Measurements from ENCODE around the gene MROH9. TPM values are rescaled to one million over a fixed set of nuclear protein-coding genes. Genes with fewer than 3 reads are reported as not detected.

The MROH9 gene
- polyA plus RNA-seq, 1 of the 3 experiments (the other 2 are of a cell fraction): 0.26 TPM

DNA sequence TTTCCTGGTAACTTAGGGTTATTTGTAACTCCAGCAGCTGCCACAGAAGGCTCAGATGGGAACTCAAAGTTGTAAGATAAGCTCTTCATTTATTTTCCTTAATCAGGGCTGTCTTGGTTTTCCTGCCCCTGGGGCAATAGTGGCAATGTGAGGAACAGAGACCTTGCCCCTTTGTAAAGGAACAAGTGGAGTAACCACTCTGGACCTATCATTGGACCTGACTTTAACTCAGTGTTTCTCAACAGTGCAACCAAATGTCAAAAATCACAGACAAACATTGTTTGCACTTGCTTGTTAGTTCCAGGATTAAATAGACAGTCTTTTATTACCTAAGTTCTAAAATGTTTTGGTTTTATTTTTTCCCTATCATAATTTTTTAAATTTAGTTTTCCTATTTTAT, 152.6 kb downstream of the MROH9 start:
- no peak overlapping the region for H3K27ac ChIP-seq (ENCODE audit: low read depth in 2 of 2, low read length in 1 of 2)
- no peaks in the 10 kb centered on the region for H3F3A ChIP-seq (replicated peaks; ENCODE audit: insufficient read depth)
- H3K4me2 ChIP-seq: no peak overlapping the region
- no peak overlapping the region for H2AFZ ChIP-seq (ENCODE audit: low read depth)
- H3K27me3 ChIP-seq (ENCODE audit: insufficient read depth): peaks cover 7% of the 10 kb centered on the region; the same call in 1 of the 2 replicates
- no peaks in the 10 kb centered on the region for H3K9me3 ChIP-seq
- TF ChIP-seq, protein P1, sequence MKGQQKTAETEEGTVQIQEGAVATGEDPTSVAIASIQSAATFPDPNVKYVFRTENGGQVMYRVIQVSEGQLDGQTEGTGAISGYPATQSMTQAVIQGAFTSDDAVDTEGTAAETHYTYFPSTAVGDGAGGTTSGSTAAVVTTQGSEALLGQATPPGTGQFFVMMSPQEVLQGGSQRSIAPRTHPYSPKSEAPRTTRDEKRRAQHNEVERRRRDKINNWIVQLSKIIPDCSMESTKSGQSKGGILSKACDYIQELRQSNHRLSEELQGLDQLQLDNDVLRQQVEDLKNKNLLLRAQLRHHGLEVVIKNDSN (IDR thresholded peaks at IDR 0.05; ENCODE audit: borderline replicate concordance, low read depth): no peak
- no peak for TF ChIP-seq JUND (IDR thresholded peaks at IDR 0.05)
- TF ChIP-seq SMC3 (IDR thresholded peaks at IDR 0.05; ENCODE audit: low read depth, low read length): no peak
- TF ChIP-seq TAF1 (IDR thresholded peaks at IDR 0.05; ENCODE audit: borderline replicate concordance, low read depth, low read length): no peak
- TF ChIP-seq GATA2 (CRISPR knock-in tag; IDR thresholded peaks at IDR 0.05): no peak
- no peak for TF ChIP-seq ELF1 (IDR thresholded peaks at IDR 0.05)
- no peak for TF ChIP-seq FOSL2 (IDR thresholded peaks at IDR 0.05; ENCODE audit: borderline replicate concordance, low read depth)
- H3K9ac ChIP-seq: no peak overlapping the region
- no peaks in the 10 kb centered on the region for H3K4me1 ChIP-seq (ENCODE audit: control insufficient read depth in 1 of 2, insufficient read depth in 2 of 2, low read depth in 1 of 2, low read length in 1 of 2)
- H3K4me3 ChIP-seq (ENCODE audit: low read depth in 2 of 2, low read length in 1 of 2): no peak overlapping the region
- no peaks in the 10 kb centered on the region for H3K36me3 ChIP-seq (replicated peaks in 1 of 2; ENCODE audit: control insufficient read depth in 1 of 2, insufficient read depth in 2 of 2, low read length in 1 of 2)
- ChIA-PET CTCF (interaction anchor here (1.4 kb wide), 1 partner anchor 34 kb away, joined by 3 read pairs; no protein-coding TSS in a partner anchor), POLR2A (no interaction called here)
- no peaks in the 10 kb centered on the region for H3K79me2 ChIP-seq (ENCODE audit: insufficient read depth)
- H3K9me2 ChIP-seq: no peaks in the 10 kb centered on the region
- no peak for DNase-seq
- H4K20me1 ChIP-seq (ENCODE audit: insufficient read depth): no peaks in the 10 kb centered on the region

DNA sequence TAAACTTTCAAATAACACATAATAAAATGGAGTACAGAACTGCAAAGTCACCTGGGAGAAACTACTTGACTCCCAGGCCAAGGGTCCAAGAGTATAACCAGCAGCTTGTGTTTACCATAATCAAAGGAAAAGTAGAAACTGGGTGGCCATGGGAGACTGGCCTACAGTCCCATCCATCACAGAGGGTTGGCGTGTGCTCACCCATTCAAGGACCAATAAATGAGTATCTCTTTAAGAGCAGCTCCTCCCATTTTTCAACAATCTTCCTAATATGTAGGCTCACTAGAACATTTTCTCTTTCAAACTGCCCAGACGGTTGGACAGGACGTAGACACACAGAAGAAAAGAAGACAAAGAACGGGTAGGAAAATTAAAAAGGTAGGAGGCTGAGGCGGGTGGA, 155.3 kb downstream of the MROH9 start, which contains the start of gene FMO3:
Gene FMO3 (plus strand): TSS at position 302 of the 400 bp plus-strand sequence. CDS start 1,754 bp downstream, outside the sequence.
- H3K9me3 ChIP-seq: no peaks in the 10 kb centered on the region
- no peak for DNase-seq
- no peaks in the 10 kb centered on the region for H3K4me1 ChIP-seq (ENCODE audit: control insufficient read depth in 1 of 2, insufficient read depth in 2 of 2, low read depth in 1 of 2, low read length in 1 of 2)
- H3K9me2 ChIP-seq: no peaks in the 10 kb centered on the region
- POLR2A ChIA-PET: no interaction called here
- H2AFZ ChIP-seq (ENCODE audit: low read depth): 0 out of 2 replicates have a peak within 1 kb of the TSS, but pooled peaks have one; percentile 73
- no peaks in the 10 kb centered on the region for H3K36me3 ChIP-seq (replicated peaks in 1 of 2; ENCODE audit: control insufficient read depth in 1 of 2, insufficient read depth in 2 of 2, low read length in 1 of 2)
- H3K4me3 ChIP-seq (ENCODE audit: low read depth in 2 of 2, low read length in 1 of 2): peak within 1 kb of the TSS in 1 of 2 experiments; percentile 24; a peak in 1 of 4 replicates
- H3K79me2 ChIP-seq (ENCODE audit: insufficient read depth): no peaks in the 10 kb centered on the region
- no peak within 1 kb of the TSS for H3K27ac ChIP-seq (ENCODE audit: low read depth in 2 of 2, low read length in 1 of 2)
- TF ChIP-seq, protein P2, sequence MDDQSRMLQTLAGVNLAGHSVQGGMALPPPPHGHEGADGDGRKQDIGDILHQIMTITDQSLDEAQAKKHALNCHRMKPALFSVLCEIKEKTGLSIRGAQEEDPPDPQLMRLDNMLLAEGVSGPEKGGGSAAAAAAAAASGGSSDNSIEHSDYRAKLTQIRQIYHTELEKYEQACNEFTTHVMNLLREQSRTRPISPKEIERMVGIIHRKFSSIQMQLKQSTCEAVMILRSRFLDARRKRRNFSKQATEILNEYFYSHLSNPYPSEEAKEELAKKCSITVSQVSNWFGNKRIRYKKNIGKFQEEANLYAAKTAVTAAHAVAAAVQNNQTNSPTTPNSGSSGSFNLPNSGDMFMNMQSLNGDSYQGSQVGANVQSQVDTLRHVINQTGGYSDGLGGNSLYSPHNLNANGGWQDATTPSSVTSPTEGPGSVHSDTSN (IDR thresholded peaks at IDR 0.05): 0 out of 2 replicates have a peak, but pooled peaks have one; percentile 34
- TF ChIP-seq FOXJ3 (CRISPR knock-in tag; IDR thresholded peaks at IDR 0.05): no peak
- peaks cover 7% of the 10 kb centered on the region; the same call in 1 of the 2 replicates for H3K27me3 ChIP-seq (ENCODE audit: insufficient read depth)
- H3K4me2 ChIP-seq: peak within 1 kb of the TSS; percentile 24; the same call in 1 of the 2 replicates
- peaks cover 3% of the 10 kb centered on the region for H3F3A ChIP-seq (replicated peaks; ENCODE audit: insufficient read depth)
- H3K9ac ChIP-seq: no peak within 1 kb of the TSS
- 13% methylated on average over 5 of the region's 5 CpGs for WGBS (ENCODE audit: low lambda C conversion rate)
- H4K20me1 ChIP-seq (ENCODE audit: insufficient read depth): no peaks in the 10 kb centered on the region
- CTCF ChIA-PET: no interaction called here

DNA sequence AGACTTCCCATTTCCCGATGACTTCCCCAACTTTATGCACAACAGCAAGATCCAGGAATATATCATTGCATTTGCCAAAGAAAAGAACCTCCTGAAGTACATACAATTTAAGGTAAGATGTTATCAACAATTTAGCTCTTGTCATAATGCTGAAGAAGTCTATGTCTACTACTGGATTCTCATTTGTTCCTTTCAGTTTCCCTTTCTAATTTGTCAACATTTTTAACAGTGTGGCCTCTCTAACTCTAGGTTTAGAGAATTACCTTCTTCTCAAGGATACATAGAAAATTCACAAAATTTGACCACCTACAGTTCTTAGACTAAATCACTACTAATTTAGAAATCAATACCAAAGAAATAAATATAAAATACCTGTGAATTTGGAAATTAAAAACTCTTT, 168.5 kb downstream of the MROH9 start:
- no peaks in the 10 kb centered on the region for H3K4me1 ChIP-seq (ENCODE audit: control insufficient read depth in 1 of 2, insufficient read depth in 2 of 2, low read depth in 1 of 2, low read length in 1 of 2)
- H3K27ac ChIP-seq (ENCODE audit: low read depth in 2 of 2, low read length in 1 of 2): no peak overlapping the region
- peak overlapping the region; percentile 35; the same call in 1 of the 2 replicates for H2AFZ ChIP-seq (ENCODE audit: low read depth)
- H3F3A ChIP-seq (replicated peaks; ENCODE audit: insufficient read depth): no peaks in the 10 kb centered on the region
- no peaks in the 10 kb centered on the region for H3K36me3 ChIP-seq (replicated peaks in 1 of 2; ENCODE audit: control insufficient read depth in 1 of 2, insufficient read depth in 2 of 2, low read length in 1 of 2)
- POLR2A ChIA-PET: no interaction called here
- TF ChIP-seq MXI1 (IDR thresholded peaks at IDR 0.05; ENCODE audit: low read depth, low read length) (no peak), FOXM1 (IDR thresholded peaks at IDR 0.05; ENCODE audit: low read depth) (no peak), MEF2A (IDR thresholded peaks at IDR 0.05; ENCODE audit: borderline replicate concordance, low read depth) (no peak), POLR2AphosphoS5 (IDR thresholded peaks at IDR 0.05; ENCODE audit: low read depth, low read length) (no peak), TCF12 (IDR thresholded peaks at IDR 0.05) (no peak), NFIC (IDR thresholded peaks at IDR 0.05; ENCODE audit: borderline replicate concordance) (no peak), SIN3A (IDR thresholded peaks at IDR 0.05; ENCODE audit: borderline replicate concordance, low read depth, low read length) (no peak), RXRA (IDR thresholded peaks at IDR 0.05; ENCODE audit: borderline replicate concordance, low read depth) (no peak), SMC3 (IDR thresholded peaks at IDR 0.05; ENCODE audit: low read depth, low read length) (no peak)
- TF ChIP-seq, protein P3, sequence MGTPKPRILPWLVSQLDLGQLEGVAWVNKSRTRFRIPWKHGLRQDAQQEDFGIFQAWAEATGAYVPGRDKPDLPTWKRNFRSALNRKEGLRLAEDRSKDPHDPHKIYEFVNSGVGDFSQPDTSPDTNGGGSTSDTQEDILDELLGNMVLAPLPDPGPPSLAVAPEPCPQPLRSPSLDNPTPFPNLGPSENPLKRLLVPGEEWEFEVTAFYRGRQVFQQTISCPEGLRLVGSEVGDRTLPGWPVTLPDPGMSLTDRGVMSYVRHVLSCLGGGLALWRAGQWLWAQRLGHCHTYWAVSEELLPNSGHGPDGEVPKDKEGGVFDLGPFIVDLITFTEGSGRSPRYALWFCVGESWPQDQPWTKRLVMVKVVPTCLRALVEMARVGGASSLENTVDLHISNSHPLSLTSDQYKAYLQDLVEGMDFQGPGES (IDR thresholded peaks at IDR 0.05; ENCODE audit: low read depth, low read length): no peak
- TF ChIP-seq, protein P2 (IDR thresholded peaks at IDR 0.05): no peak
- TF ChIP-seq, protein P1 (IDR thresholded peaks at IDR 0.05; ENCODE audit: borderline replicate concordance, low read depth): no peak
- no peak overlapping the region for H3K4me2 ChIP-seq
- H3K79me2 ChIP-seq (ENCODE audit: insufficient read depth): no peaks in the 10 kb centered on the region
- H3K4me3 ChIP-seq (ENCODE audit: low read depth in 2 of 2, low read length in 1 of 2): no peak overlapping the region
- H3K9ac ChIP-seq: no peak overlapping the region
- no peak for DNase-seq
- no peaks in the 10 kb centered on the region for H3K9me2 ChIP-seq
- WGBS (ENCODE audit: low lambda C conversion rate): 4% methylated on average over 1 of the region's 1 CpG
- CTCF ChIA-PET: no interaction called here
- no peaks in the 10 kb centered on the region for H3K9me3 ChIP-seq
- no peaks in the 10 kb centered on the region for H4K20me1 ChIP-seq (ENCODE audit: insufficient read depth)
- H3K27me3 ChIP-seq (ENCODE audit: insufficient read depth): no peaks in the 10 kb centered on the region; the same call in 1 of the 2 replicates

Measured in SK-N-SH (cell line).